GM18507 (cell line): Measurements from ENCODE around the gene CUL2.
A peak's percentile ranks its signal among the peaks of the same experiment; 100 is the strongest.
"Not testable (repeated sequence)": the region's sequence is repeated elsewhere in the genome, so short reads cannot be mapped to it uniquely, and the experiment has no call there.

Source experiments
- DNase-seq: peaks from one replicate; pipeline ENCODE4 v3.0.0; 2011; ENCODE audit warnings: low read depth; ENCODE audit not compliant: insufficient read length; ENCODE audit errors: extremely low spot score
- FAIRE-seq: peaks from 2 replicates; lab custom pipeline; 2011; peaks lifted over from hg19 to GRCh38; lab: Jason Lieb, UNC

CUL2 gene

GRCh38 chr10:35083242-35083641 is 6.9 kb downstream of the CUL2 start:
- no peak for FAIRE-seq
- no peak for DNase-seq

DNA sequence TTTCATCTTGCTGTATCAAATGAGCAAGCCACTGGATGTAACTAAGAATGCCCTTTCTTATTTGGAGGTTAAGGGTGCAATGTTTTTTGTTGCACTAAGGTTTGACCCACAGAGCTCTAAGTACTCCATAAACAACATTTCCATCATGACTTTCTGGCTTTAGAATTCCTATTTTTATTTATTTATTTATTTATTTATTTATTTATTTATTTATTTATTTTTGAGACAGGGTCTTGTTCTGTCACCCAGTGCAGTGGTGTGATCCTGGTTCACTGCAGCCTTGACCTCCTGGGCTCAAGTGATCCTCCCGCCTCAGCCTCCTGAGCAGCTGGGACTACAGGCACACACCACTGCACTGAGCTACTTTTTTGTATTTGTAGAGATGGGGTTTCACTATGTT is 9.9 kb downstream of the CUL2 start:
- FAIRE-seq, DNase-seq: not testable (repeated sequence)

DNA sequence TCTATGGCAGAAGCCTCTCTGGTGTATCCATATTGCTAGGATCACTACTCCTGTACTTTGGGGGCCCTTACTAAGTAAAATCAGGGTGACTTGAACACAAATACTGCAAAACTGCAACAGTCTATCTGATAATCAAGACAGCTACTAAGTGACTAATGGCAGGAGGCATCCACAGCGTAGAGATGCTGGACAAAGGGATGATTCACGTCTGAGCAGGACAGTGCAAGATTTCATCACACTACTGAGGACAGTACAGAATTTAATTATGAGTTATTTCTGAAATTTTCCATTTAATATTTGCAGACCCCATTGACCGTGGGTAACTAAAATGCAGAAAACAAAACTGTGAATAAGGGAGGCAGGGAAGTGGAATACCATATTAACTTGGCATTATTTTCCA is 10.4 kb downstream of the CUL2 start:
- DNase-seq (no peak), FAIRE-seq (no peak)

DNA sequence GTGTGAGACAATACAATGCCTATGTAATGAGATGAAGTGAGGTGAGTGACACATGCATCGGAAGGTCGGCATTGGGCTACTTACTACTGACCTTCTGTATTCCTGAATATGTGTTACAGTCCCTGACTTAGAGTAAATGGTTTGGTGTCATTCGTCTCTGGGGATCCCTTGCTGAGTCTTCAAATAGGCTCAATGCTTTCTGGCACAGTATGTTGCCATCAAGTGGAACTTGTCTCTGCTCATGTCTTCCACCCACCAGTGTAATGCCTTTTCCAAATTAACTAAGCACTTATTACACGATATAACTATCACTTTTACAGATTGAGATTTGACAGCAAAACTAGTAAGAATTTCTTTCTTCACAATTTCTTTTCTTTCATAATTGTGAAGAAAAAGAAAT is 10.9 kb downstream of the CUL2 start:
- no peak for FAIRE-seq
- DNase-seq, result no peak

DNA sequence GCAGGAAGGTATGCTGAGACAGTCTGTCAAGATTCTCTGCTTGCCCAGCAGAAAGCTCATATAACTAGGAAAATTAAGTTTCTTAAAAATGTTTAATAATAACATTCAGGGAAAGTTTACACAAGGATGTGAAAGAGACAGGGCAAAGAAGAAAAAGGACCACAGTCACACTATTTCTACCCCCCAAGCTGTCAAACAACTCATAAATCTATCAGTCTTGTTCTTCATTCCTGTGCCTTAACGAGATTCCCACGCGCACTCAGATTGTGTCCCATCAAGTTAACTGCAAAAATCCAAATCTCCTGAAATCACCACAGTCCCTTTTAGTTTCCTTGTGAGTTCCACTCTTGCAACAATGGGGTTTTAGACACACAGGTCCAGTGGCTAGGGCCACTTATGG is 14.9 kb downstream of the CUL2 start:
- FAIRE-seq (no peak), DNase-seq (no peak)

GRCh38 chr10:35074266-35074665 is 15.9 kb downstream of the CUL2 start:
- DNase-seq, result no peak
- FAIRE-seq, result no peak

- FAIRE-seq, result no peak
- no peak for DNase-seq
These were observed 19.6 kb downstream of the CUL2 start for GRCh38 chr10:35070521-35070920.

GRCh38 chr10:35063837-35064454 is 26.2 kb downstream of the CUL2 start:
- FAIRE-seq, result no peak

DNA sequence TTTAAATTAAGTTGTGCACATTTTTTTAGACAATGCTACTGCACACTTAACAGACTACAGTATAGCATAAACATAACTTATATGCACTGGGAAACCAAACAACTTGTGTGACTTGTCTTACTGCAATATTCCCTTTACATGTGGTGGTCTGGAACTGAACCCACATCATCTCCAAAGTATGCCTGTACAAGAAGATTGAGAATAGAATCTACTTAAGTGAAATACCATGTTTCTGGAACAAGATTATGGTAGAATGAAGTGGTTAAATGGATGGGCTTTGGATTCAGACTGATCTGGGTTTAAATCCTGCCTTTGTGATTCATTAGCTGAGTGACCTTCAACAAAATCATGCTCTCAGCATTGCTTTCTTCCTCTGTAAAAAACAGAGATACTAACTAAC is 30.7 kb downstream of the CUL2 start:
- DNase-seq (no peak), FAIRE-seq (no peak)

More at GRCh38 chr10:35063837-35064454, 26.2 kb downstream of the CUL2 start:
- DNase-seq, result no peak

- no peak for FAIRE-seq
- no peak for DNase-seq
These were observed 31.5 kb downstream of the CUL2 start for GRCh38 chr10:35058686-35059085.

- FAIRE-seq, result peak; percentile 84
- peak; percentile 20 for DNase-seq
These were observed 32.0 kb downstream of the CUL2 start for GRCh38 chr10:35058134-35058533.

GRCh38 chr10:35056686-35057085 is 33.5 kb downstream of the CUL2 start:
- FAIRE-seq (no peak), DNase-seq (no peak)

GRCh38 chr10:35056133-35056532 is 34.0 kb downstream of the CUL2 start:
- DNase-seq, result no peak
- no peak for FAIRE-seq

DNA sequence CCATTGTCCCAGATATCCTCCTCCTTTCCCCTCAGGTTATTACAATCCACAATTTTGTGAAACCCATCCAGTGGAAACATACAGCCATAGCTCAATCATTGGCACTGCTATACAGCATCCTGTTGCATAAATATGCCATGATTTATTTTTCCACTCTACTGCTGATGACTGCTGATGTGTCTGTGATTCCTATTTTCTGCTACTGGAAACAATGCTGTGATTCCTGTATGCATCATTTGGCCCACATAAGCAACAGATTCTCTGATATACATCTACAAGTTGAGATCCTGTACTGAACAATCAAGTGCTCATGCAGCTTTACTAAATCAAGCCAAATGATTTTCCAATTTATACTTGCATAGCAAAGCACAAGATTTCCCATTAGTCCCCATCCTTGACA is 39.6 kb downstream of the CUL2 start:
- no peak for FAIRE-seq
- no peak for DNase-seq

DNA sequence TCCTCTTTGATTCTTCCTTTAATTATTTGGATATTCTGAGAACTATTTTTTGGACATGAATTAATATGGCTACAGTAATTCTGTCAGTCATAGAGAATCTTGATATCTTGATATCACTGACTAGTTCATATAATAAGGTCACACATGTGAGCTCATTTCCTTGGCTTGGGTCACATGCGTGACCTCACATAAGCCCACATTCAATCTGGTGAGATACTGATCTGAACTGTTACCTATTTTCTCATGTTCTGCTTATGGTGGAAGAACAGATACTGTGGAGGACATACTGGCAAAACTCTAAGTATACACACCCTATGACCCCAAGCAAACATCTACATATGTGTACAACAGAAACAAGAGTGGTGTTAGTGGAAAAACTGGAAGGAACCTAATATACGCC is 44.1 kb downstream of the CUL2 start:
- DNase-seq, result no peak
- FAIRE-seq, result no peak

- not testable (repeated sequence) for FAIRE-seq, DNase-seq
These were observed 44.9 kb downstream of the CUL2 start for GRCh38 chr10:35045275-35045674.

DNA sequence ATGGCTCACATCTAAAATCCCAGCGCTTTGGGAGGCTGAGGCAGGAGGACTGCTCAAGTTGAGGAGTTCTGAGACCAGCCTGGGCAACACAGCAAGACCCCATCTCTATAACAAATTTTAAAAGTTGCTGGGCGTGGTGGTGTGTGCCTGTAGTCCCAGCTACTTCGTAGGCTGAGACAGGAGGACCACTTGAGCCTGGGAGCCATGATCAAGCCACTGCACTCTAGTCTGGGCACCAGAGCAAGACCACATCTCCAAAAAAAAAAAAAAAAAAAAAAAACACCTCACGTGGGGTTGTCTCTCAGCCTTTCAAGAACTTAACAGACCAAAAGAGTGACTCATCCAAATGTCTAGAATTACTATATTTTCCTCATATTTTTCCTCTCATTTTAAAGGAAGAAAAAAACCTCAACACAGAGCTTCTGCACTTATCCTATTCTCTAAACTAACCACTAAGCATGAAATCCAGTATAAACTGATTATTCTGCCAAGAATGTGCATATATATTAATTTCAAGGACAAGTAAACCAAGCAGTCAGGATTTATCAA is 46.3 kb downstream of the CUL2 start:
- DNase-seq, result no peak
- no peak for FAIRE-seq

DNA sequence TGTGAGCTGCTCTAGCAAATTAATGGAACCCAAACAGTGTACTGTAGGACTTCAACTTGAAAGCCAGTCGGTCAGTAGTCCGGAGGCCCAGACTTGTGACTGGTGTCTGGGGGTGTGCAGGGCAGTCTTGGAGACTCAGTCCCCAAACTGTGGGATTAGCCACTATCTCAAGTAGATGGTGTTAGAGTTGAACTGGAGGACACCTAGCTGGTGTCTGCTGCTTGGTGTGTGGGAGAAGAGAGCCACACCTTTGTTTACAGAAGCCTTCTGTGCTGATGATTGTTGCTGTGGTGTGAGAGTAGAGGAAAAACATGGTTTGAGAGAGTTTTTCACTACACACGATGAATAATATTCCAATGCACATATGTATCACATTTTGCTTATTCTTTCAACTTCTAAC is 47.4 kb downstream of the CUL2 start:
- DNase-seq, result no peak
- FAIRE-seq, result no peak

DNA sequence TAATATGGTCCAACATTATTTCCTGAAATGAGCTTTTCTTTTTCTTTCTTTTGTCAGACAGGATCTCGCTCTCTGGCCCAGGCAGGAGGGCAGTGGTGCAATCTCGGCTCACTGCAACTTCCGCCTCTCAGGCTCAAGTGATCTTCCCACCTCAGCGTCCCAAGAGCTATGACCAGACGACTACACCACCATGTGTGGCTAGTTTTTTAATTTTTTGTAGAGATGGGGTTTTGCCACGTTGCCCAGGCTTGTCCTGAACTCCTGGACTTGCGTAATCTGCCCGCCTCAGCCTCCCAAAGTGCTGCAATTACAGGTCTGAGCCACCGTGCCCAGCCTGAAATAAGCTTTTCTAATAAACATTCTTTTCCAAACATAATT is 48.6 kb downstream of the CUL2 start:
- no peak for FAIRE-seq

DNA sequence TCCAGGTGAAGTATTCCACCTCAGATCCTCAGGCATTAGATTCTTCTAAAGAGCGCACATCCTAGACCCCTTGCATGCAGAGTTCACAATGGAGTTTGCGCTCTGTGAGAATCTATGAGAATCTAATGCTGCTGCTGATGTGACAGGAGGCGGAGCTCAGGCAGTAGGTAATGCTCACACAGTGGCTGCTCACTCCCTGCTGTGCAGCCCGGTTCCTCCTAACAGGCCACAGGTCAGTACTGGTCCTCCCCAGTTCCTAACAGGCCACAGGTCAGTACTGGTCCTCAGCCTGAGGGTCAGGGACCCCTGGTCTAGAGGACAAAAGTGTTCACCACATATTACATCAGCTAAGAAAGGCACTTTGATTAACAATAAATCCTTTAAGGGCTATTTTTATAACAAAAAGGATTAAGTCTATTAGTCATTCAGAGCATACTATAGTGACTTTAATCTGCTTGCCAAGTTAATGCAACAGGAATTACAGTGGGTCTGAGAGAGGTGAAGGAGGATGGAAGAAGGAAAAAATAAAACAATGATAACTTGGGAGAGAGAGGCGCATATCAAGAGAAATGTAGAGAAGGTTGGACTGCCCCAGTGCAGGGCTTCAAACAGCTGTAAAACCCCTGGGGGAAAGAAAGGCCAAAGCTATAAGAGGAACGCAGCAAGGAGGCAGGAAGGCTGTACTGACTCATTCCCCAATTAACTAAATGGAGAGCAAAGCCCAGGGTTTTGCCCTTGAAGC is 49.2 kb downstream of the CUL2 start:
- FAIRE-seq, result no peak
- DNase-seq, result no peak

More for the DNA sequence above, 48.6 kb downstream of the CUL2 start:
- no peak for DNase-seq

DNA sequence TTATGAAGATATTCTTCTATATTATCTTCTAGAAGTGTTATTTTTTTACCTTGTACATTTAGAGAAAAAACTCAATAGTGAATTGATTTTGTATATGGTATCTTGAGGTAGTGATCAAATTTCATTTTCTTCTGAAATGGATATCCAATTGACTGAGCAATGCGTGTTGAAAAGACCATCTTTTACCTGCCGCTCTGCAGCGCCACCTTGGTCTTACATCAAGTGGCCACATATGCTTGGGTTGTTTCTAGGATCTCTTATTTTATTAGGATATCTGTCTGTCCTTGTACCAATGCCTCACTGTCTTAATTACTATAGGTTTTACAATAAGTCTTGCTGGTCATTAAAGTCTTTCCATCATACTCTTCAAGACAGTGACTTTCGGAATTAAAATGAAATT is 53.0 kb downstream of the CUL2 start:
- DNase-seq (no peak), FAIRE-seq (no peak)
